ENCODE data around the gene PPP1R37. TPM values are rescaled to one million over a fixed set of nuclear protein-coding genes. Genes with fewer than 3 reads are reported as not detected.
A peak's percentile ranks its signal among the peaks of the same experiment; 100 is the strongest.

PPP1R37 gene
- total RNA-seq, 1 experiment from 2014 or later = 33.6 TPM

DNA sequence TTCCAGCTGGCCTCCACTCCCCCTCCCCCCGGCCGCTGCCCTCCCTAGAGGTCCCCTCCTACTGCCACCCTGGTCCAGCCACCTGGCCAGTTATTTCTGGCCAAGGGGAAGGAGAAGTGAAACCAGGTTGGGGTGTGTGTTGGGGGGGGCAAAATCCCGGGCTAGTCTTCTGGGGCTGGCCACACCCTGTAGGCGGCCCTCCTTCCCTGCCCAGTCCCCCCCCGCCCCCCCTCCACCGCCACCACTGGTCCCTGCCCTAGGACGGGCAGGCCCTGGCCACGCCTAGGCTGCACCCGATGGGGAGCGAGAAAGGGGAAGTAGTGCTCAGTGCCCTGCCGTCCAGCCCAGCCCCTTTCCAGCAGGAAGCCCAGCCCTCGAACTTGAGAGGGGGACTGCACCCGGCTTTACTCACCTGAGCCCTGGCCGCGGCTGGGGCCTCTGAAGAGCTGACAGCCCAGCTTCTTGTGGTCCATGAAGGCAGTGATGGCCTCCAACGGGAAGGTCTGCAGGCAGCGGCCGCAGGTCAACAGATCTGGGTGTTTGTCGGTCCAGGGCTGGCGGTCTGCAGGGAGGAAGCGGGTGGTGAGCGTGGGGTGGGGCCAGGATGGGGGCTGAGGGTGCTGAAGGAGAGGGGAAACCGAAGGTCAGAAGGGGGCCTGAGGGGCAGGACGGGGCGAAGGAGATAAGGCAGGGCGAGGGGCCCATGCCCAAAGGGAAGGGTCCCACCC, 17.5 kb upstream of the PPP1R37 start:
- Histone ChIP-seq H2AK5ac (ENCODE audit: insufficient read length, low read length) (no peak overlapping the region), H4K8ac (replicated peaks; ENCODE audit: insufficient read length, low read depth, low read length) (no peak overlapping the region), H3K23me2 (ENCODE audit: insufficient read length, low read depth, low read length, poor library complexity, severe bottlenecking) (peaks cover 20% of the 10 kb centered on the region), H4K91ac (ENCODE audit: insufficient read length, low read depth, low read length) (no peak overlapping the region), H3K18ac (ENCODE audit: insufficient read length, low read depth, low read length) (no peak overlapping the region), H3K56ac (ENCODE audit: insufficient read length, low read depth, low read length) (no peak overlapping the region), H3K27me3 (ENCODE audit: insufficient read depth, low read length) (no peaks in the 10 kb centered on the region), H3K79me2 (ENCODE audit: insufficient read depth, low read length) (peaks cover 2% of the 10 kb centered on the region; the same call in 1 of the 2 replicates), H2BK20ac (ENCODE audit: low read depth, low read length, poor library complexity, severe bottlenecking) (no peak overlapping the region), H3K9ac (ENCODE audit: extremely low read depth, insufficient read length, low read length) (peak overlapping the region; percentile 53), H2AFZ (ENCODE audit: low read length) (no peak overlapping the region), H2BK120ac (ENCODE audit: low read depth, low read length, poor library complexity, severe bottlenecking) (no peak overlapping the region), H3K4ac (ENCODE audit: low read depth, low read length) (no peak overlapping the region), H4K5ac (ENCODE audit: insufficient read length, low read depth, low read length) (no peak overlapping the region), H3K14ac (ENCODE audit: insufficient read depth, low read length) (no peak overlapping the region), H3K9me3 (ENCODE audit: control insufficient read depth, low read depth, low read length) (no peaks in the 10 kb centered on the region), H4K20me1 (ENCODE audit: control insufficient read depth, insufficient read depth, insufficient read length) (no peaks in the 10 kb centered on the region), H3K4me1 (ENCODE audit: insufficient read depth, low read length) (peaks cover 10% of the 10 kb centered on the region; the same call in 1 of the 2 replicates), H3K23ac (ENCODE audit: insufficient read length, low read depth, low read length) (no peak overlapping the region), H3K4me2 (ENCODE audit: insufficient read depth, insufficient read length, low read length) (peak overlapping the region; percentile 79), H2BK15ac (ENCODE audit: low read depth, low read length) (no peak overlapping the region), H3K27ac (ENCODE audit: insufficient read length, low read depth, low read length) (no peak overlapping the region), H2BK12ac (ENCODE audit: insufficient read length, low read depth, low read length) (no peak overlapping the region), H2BK5ac (ENCODE audit: insufficient read length, low read length) (no peak overlapping the region), H3K79me1 (ENCODE audit: insufficient read depth, low read depth, low read length, poor library complexity, severe bottlenecking) (no peaks in the 10 kb centered on the region), H3T11ph (ENCODE audit: low read length) (no peak overlapping the region)
- Mint-ChIP-seq H3K27me3 (ENCODE audit: low read depth) (no peaks in the 10 kb centered on the region), H3K36me3 (ENCODE audit: insufficient read depth in 1 of 3, low read depth in 3 of 3) (peaks cover 7 to 28% (median 26%) of the 10 kb centered on the region in 3 experiments; a peak in 6 of 7 replicates), H3K27ac (peak overlapping the region; percentile 28 to 87 (median 40); a peak in 4 of 7 replicates), H3K9me3 (no peaks in the 10 kb centered on the region; a peak in 1 of 5 replicates), H3K4me1 (peaks cover 27 to 34% of the 10 kb centered on the region in 2 experiments), H3K4me3 (peak overlapping the region; percentile 82 to 92)
- TF ChIP-seq, protein P1, sequence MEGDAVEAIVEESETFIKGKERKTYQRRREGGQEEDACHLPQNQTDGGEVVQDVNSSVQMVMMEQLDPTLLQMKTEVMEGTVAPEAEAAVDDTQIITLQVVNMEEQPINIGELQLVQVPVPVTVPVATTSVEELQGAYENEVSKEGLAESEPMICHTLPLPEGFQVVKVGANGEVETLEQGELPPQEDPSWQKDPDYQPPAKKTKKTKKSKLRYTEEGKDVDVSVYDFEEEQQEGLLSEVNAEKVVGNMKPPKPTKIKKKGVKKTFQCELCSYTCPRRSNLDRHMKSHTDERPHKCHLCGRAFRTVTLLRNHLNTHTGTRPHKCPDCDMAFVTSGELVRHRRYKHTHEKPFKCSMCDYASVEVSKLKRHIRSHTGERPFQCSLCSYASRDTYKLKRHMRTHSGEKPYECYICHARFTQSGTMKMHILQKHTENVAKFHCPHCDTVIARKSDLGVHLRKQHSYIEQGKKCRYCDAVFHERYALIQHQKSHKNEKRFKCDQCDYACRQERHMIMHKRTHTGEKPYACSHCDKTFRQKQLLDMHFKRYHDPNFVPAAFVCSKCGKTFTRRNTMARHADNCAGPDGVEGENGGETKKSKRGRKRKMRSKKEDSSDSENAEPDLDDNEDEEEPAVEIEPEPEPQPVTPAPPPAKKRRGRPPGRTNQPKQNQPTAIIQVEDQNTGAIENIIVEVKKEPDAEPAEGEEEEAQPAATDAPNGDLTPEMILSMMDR (conservative IDR thresholded peaks at IDR 0.05) = no peak
- no CpG with 5 or more reads among the region's 26 CpGs for WGBS (ENCODE audit: extremely low coverage, insufficient read length, low lambda C conversion rate)
- DNase-seq = peak; percentile 90

Measured in H9 (cell line).